Gastrocnemius medialis (tissue), 4 donors: ENCODE measurements around the gene NHERF2. TPM values are rescaled to one million over a fixed set of nuclear protein-coding genes. Genes with fewer than 3 reads are reported as not detected.

Experiments used
- ATAC-seq, 2 donors: fragments of 150-250 bp; one replicate each; pipeline ENCODE4 v1.9.1; 2016
- DNase-seq, 2 donors: peaks; one replicate each; pipeline ENCODE4 v3.0.0-alpha.2; 2019
- H3K27ac ChIP-seq, 4 donors: fragments of 200-600 bp; sonication (generic); 1 replicate in 1 of 4; 2 replicates in 3 of 4; pipeline ENCODE4 v1.5.1; 2016 to 2018; ENCODE audit warnings: mild to moderate bottlenecking in 2 of 4, moderate library complexity in 1 of 4
- H3K27me3 ChIP-seq, 3 donors: fragments of 200-600 bp; sonication (generic) in 2 of 3; 1 replicate in 1 of 3; 2 replicates in 2 of 3; pipeline versions ENCODE4 v1.5.1 to v1.6.0; 2016 to 2019; ENCODE audit warnings: mild to moderate bottlenecking in 1 of 3, moderate library complexity in 1 of 3
- H3K36me3 ChIP-seq, 2 donors: fragments of 200-600 bp; sonication (generic) in 1 of 2; one replicate each; pipeline ENCODE4 v1.5.1; 2017 to 2018
- H3K4me1 ChIP-seq, 2 donors: fragments of 200-600 bp; sonication (generic) in 1 of 2; one replicate each; pipeline ENCODE4 v1.5.1; 2016 to 2017; ENCODE audit warnings: mild to moderate bottlenecking in 2 of 2
- H3K4me3 ChIP-seq, 4 donors: fragments of 200-600 bp; sonication (generic) in 3 of 4; 1 replicate in 1 of 4; 2 replicates in 3 of 4; pipeline ENCODE4 v1.5.1; 2016 to 2019; ENCODE audit warnings: mild to moderate bottlenecking in 2 of 4
- H3K9me3 ChIP-seq, 3 donors: fragments of 200-600 bp; sonication (generic) in 2 of 3; 1 replicate in 1 of 3; 2 replicates in 2 of 3; pipeline ENCODE4 v1.5.1; 2016 to 2019
- CTCF ChIP-seq, 5 experiments: fragments of 450-650 bp in 3 of 5; fragments of 200-600 bp in 2 of 5; sonication (generic) in 2 of 5; IDR thresholded peaks in 4 of 5; conservative IDR thresholded peaks in 1 of 5; 1 replicate in 4 of 5; 2 replicates in 1 of 5; pipeline ENCODE4 v1.5.1; 2016 to 2019; ENCODE audit warnings: antibody characterized with exemption in 5 of 5, mild to moderate bottlenecking in 3 of 5, moderate library complexity in 3 of 5
- POLR2A ChIP-seq, 2 donors: fragments of 450-650 bp; IDR thresholded peaks; one replicate each; pipeline ENCODE4 v1.6.1; 2017; ENCODE audit warnings: antibody characterized with exemption in 2 of 2, mild to moderate bottlenecking in 2 of 2, moderate library complexity in 2 of 2
- in situ Hi-C, 4 donors: fragments of 200-750 bp; cut with MboI; loops; one replicate each; pipeline versions ENCODE4 v1.15.0 to v1.8.0; 2017; ENCODE audit warnings: low sequenced_read_pairs in 4 of 4
- intact Hi-C: fragments of 100-400 bp; cut with DNase I; formaldehyde crosslinking; loops from one replicate; pipeline ENCODE4 v1.15.1; 2023; ENCODE audit warnings: low total_unique reads
- total RNA-seq, 4 donors: library from RNA; depleted of rRNA; stranded (reverse); fragments of >200 nt; gene quantifications; one replicate each; pipeline versions ENCODE4 v1.1.0 to v1.2.3, GENCODE V29; 2016

The NHERF2 gene
- total RNA-seq, 4 donors from 2014 or later = 51.6 to 86.9 (median 74.4) TPM

GRCh38 chr16:2048116-2048543 lies 21.4 kb downstream of the NHERF2 start:
- peak; percentile 28 to 29 for ATAC-seq
- DNase-seq = no peak
- H3K36me3 ChIP-seq = peaks cover 0 to 26% of the 10 kb centered on the region in 2 donors
- peaks cover 19 to 30% of the 10 kb centered on the region in 2 donors for H3K4me1 ChIP-seq
- H3K27ac ChIP-seq = peak overlapping the region; percentile 70 to 88 (median 78)
- TF ChIP-seq CTCF (IDR thresholded peaks at IDR 0.05 in 4 of 5, conservative IDR thresholded peaks at IDR 0.05 in 1 of 5) = no peak
- no peak for TF ChIP-seq POLR2A (IDR thresholded peaks at IDR 0.05)
- H3K27me3 ChIP-seq = no peaks in the 10 kb centered on the region
- no peaks in the 10 kb centered on the region for H3K9me3 ChIP-seq
- intact Hi-C loops (loop anchor here (5.0 kb wide), 1 partner anchor 974 kb away; the partner anchor contains the start of genes HCFC1R1, THOC6 and TNFRSF12A), in situ Hi-C loops (no loop called here)
- peak overlapping the region; percentile 71 to 91 (median 86) for H3K4me3 ChIP-seq

DNA sequence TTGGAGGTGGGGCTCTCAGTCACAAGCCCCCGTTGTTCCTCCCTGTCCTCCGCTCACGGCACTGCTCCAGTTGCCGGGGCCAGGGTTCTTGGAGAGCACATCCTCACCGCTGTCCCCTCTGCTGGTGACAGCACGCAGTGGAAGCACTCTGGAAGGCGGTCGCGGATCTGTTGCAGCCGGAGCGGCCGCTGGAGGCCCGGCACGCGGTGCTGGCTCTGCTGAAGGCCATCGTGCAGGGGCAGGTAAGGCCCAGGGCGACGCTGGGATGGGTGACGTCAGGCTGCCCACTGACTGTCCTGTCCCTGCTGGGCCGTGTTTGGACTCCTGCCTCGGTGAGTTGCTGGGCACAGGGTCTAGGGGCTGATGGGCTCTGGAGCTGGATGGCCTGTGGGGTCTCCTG lies 26.5 kb downstream of the NHERF2 start:
- TF ChIP-seq CTCF (IDR thresholded peaks at IDR 0.05 in 4 of 5, conservative IDR thresholded peaks at IDR 0.05 in 1 of 5) (no peak), POLR2A (IDR thresholded peaks at IDR 0.05) (no peak)
- DNase-seq = no peak
- H3K27me3 ChIP-seq = no peaks in the 10 kb centered on the region
- intact Hi-C loops (no loop called here), in situ Hi-C loops (no loop called here)
- no peak for ATAC-seq
- H3K4me3 ChIP-seq = no peak overlapping the region
- H3K36me3 ChIP-seq = peaks cover 0 to 49% of the 10 kb centered on the region in 2 donors
- H3K27ac ChIP-seq = no peak overlapping the region
- H3K4me1 ChIP-seq = peaks cover 9 to 10% of the 10 kb centered on the region in 2 donors
- H3K9me3 ChIP-seq = no peaks in the 10 kb centered on the region

DNA sequence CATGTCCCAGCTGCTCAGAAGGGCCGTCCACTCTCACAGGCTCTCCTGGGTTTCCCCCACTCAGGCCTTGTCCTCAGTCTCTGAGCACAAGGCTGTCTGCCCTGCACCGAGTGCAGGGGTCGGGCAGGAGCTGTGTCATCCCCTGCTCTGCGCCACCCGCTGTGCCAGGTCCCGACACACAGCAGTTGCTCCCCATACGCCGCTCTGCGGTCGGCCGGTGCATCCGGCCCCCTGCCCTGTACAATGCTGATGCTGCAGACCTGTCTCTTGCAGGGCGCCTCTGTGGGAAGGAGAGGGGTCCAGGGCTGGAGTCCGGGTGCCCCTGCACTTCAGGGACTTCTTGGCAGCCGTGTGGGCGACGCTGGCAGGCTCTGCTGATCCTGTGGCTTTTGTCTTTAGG lies 27.2 kb downstream of the NHERF2 start:
- H3K9me3 ChIP-seq = no peaks in the 10 kb centered on the region
- no peak for TF ChIP-seq POLR2A (IDR thresholded peaks at IDR 0.05)
- TF ChIP-seq CTCF (IDR thresholded peaks at IDR 0.05 in 4 of 5, conservative IDR thresholded peaks at IDR 0.05 in 1 of 5) = no peak
- intact Hi-C loops = no loop called here
- in situ Hi-C loops = no loop called here
- no peak for ATAC-seq
- no peak for DNase-seq
- no peaks in the 10 kb centered on the region for H3K27me3 ChIP-seq
- H3K27ac ChIP-seq = no peak overlapping the region
- peaks cover 0 to 53% of the 10 kb centered on the region in 2 donors for H3K36me3 ChIP-seq
- no peak overlapping the region for H3K4me3 ChIP-seq
- H3K4me1 ChIP-seq = peaks cover 3% of the 10 kb centered on the region in 2 donors

DNA sequence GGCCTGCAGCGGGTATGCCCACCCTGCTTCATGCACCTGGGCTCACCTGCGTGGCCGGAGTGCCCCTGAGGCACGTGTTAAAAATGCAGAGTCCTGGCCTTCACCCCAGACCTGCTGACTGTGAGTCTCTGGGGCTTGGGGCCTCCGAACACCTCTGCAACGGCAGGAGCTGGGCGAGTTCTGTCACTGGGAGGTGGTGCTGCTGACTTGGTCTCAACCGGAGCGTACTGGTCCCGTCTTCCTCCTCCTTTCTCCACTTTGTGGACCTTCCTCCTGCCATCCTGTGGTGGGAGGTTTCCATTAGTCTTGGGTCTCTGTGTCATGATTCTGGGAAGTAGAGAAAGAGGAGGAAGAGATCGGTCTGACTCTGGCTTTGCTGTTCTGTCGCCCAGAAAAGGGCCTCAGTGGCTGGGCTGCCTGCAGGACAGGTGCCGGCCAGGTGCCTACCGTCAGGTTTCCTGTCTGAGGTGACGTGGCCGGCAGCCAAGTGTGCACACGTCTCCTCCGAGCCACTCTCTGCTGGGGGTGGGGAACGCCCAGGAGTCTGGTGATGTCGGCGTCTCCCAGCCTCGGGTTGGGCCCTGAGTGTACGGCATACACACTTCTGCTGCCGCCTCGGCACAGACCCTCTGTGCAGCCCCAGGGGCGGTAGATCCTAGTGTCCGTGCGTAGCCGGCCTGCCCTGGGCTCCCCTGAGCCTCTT lies 28.0 kb downstream of the NHERF2 start:
- no peaks in the 10 kb centered on the region for H3K27me3 ChIP-seq
- ATAC-seq (no peak), DNase-seq (no peak)
- intact Hi-C loops (no loop called here), in situ Hi-C loops (no loop called here)
- H3K4me3 ChIP-seq = no peak overlapping the region
- H3K27ac ChIP-seq = no peak overlapping the region
- no peaks in the 10 kb centered on the region for H3K4me1 ChIP-seq
- H3K9me3 ChIP-seq = no peaks in the 10 kb centered on the region
- TF ChIP-seq POLR2A (IDR thresholded peaks at IDR 0.05) (no peak), CTCF (IDR thresholded peaks at IDR 0.05 in 4 of 5, conservative IDR thresholded peaks at IDR 0.05 in 1 of 5) (no peak)
- H3K36me3 ChIP-seq = peaks cover 0 to 53% of the 10 kb centered on the region in 2 donors
